SK-N-MC (cell line): ENCODE measurements around the gene BCR.

Experiments
- EZH2 ChIP-seq: fragments of 200-600 bp; sonication (generic); IDR thresholded peaks from one replicate; pipeline ENCODE4 v1.6.1; 2017; ENCODE audit warnings: antibody characterized with exemption
- FOXP2 ChIP-seq: optimal IDR thresholded peaks from 2 replicates; pipeline ENCODE3; 2011; ENCODE audit warnings: mild to moderate bottlenecking, moderate library complexity; ENCODE audit not compliant: insufficient read depth; ENCODE audit errors: extremely low read length, control extremely low read depth
- POLR2AphosphoS5 ChIP-seq: IDR thresholded peaks from 2 replicates; pipeline ENCODE4 v1.6.1; 2012; ENCODE audit warnings: mild to moderate bottlenecking, low read depth, low read length, borderline replicate concordance

GRCh38 chr22:23285734-23286133 lies 105.4 kb downstream of the BCR start:
- no peak for TF ChIP-seq POLR2AphosphoS5
- TF ChIP-seq EZH2 = no peak
- no peak for TF ChIP-seq FOXP2
